GM19035 (cell line): Measurements from ENCODE around the gene FRMD3.
"Not testable (repeated sequence)": the region's sequence is repeated elsewhere in the genome, so short reads cannot be mapped to it uniquely, and the experiment has no call there.

Source experiments
- ATAC-seq: cut with Tn5 transposase; IDR thresholded peaks from one replicate; pipeline ENCODE4 v1.9.1; 2021; ENCODE audit not compliant: unreplicated experiment

The FRMD3 gene

DNA sequence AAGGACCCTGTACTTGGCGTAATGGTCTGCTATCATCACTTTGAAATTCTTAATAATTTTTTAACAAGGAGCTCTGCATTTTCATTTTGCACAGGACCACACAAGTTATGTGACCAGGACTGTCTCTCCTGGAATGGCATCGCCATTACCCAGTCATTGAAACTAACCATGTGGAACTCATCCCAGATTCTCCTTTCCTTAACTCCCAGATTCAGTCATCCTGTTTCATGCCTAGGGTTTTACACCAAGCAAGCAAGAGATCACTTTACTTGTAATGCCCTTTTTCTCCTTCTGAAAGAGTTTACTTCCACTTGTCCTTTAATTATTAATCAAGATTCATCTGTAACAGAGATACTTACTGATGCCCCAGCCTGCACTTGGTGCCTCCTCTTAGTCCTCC, 12.0 kb downstream of the FRMD3 start:
- ATAC-seq: no peak

GRCh38 chr9:83523684-83524083, 14.5 kb downstream of the FRMD3 start:
- no peak for ATAC-seq

- ATAC-seq: no peak
These were observed 16.8 kb downstream of the FRMD3 start for GRCh38 chr9:83521411-83521810.

DNA sequence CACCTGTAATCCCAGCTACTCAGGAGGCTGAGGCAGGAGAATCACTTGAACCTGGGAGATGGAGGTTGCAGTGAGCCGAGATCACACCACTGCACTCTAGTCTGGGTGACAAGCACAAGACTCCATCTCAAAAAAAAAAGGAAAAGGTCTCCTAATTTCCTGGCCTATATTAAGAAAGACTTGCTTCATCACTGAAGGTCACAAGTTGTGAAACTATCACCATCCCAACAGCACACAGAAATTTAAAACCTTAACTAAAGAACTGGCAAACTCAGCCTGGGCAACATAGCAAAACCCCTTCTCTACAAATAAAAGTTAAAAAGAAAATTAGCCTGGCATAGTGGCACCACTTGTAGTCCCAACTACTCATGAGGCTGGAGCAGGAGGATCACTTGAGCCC, 17.2 kb downstream of the FRMD3 start:
- no peak for ATAC-seq

DNA sequence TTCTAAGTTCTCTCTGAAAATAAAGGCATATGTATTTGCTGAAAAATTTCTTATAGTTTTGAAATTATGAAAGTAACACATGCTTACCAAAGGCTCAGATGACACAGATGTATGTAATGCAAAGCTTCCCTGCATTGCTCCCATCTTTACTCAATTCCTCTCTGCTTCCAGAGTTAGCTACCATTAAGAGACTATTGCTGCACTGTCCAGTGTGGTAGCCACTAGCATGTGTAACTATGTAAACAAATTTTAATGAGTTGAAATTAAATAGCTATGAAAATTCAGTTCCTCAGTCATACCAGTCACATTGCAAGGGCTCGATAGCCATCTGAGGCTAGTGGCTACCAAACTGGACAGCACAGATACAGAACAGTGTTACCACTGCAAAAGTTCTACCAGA, 17.9 kb downstream of the FRMD3 start:
- no peak for ATAC-seq

- ATAC-seq: not testable (repeated sequence)
These were observed 20.2 kb downstream of the FRMD3 start for GRCh38 chr9:83517980-83518379.

DNA sequence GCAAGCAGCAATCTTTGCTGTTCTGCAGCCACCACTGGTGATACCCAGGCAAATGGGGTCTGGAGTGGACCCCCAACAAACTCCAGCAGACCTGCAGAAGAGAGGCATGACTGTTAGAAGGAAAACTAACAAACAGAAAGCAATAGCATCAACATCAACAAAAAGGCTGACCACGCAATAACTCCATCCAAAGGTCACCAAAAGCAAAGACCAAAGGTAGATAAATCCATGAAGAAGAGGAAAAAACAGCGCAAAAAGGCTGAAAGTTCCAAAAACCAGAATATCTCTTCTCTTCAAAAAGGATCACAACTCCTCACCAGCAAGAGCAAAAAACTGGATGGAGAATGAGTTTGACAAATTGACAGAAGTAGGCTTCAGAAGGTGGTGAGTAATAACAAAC, 23.4 kb downstream of the FRMD3 start:
- ATAC-seq: no peak

- ATAC-seq: no peak
These were observed 25.6 kb downstream of the FRMD3 start for GRCh38 chr9:83512621-83513020.

GRCh38 chr9:83511051-83511450, 27.1 kb downstream of the FRMD3 start:
- peak; percentile 95 for ATAC-seq

DNA sequence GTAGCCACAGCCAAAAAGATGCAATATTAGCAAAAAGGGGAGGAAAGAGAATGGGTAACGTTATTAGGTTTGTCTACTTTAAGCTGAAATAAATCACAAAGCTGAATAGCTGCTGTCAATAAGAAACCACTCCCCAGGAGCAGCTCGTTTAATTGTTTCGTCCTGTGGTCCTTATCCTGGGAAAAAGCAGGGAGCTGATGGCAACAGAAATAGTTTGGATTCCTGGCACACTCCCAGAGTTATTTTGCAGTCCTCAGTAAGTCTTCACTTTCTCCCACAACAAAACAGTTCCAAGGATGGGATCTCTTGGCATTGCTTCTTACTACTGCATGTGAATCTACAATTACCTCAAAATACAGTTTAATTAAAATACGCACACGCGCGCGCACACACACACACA, 28.8 kb downstream of the FRMD3 start:
- ATAC-seq: no peak

GRCh38 chr9:83508067-83508466, 30.1 kb downstream of the FRMD3 start:
- no peak for ATAC-seq

DNA sequence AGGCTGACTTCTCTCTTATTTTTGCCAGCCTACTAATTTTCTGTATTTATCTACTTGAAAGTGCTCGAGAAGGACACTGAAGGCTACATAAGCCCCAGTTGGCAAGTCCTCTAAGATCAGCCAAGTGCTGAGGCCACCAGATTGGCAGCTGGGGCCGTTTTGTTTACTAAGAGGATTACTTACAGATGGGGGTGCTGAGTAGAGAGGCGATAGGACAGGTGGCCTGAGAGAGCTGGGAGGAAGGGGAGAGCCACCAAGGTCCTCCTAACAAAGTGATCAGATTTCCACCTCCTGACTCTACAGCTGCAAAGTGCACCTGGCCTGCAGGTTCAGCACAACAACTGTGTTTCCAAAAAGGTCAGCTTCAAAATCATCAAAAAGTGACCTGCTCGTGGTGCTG, 32.9 kb downstream of the FRMD3 start:
- ATAC-seq: no peak

DNA sequence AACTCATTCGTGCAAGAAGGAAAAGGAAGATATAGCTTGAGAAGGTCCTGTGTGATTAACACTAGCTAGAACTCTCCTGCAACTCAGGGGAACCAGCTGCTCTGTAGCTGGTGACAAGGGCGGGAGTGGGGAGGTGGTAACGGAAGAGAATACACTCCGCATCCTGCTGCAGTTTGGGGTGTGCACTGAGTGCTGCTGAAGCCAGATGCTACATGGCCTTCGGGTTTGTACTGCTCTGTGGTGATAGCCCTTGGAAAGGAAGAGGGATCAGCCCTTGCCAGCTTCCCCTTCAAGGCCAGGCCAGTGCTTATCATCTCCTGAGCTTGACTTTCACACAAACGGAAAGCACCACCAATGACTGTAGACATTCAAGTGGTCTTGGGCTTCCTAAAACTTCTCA, 34.3 kb downstream of the FRMD3 start:
- no peak for ATAC-seq

DNA sequence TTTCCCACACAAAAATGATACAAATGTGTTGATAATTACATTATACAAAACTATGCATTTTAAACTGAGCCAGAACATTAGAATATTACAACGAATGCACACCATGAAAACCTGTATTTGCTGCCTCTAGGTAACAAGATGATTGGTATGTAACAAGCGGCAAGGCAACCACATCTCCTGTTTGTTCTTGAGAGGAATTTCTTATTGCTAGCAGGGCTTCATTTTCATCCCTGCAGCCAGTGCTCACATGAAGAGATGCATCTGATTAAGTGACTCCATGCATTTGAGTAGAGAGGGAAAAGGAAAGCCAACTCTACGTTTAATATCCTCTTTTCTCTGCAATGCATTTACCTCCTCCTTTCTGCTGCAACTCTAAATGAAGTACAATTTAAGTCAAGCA, 36.6 kb downstream of the FRMD3 start:
- ATAC-seq: no peak

- ATAC-seq: no peak
These were observed 40.8 kb downstream of the FRMD3 start for GRCh38 chr9:83497441-83497840.

DNA sequence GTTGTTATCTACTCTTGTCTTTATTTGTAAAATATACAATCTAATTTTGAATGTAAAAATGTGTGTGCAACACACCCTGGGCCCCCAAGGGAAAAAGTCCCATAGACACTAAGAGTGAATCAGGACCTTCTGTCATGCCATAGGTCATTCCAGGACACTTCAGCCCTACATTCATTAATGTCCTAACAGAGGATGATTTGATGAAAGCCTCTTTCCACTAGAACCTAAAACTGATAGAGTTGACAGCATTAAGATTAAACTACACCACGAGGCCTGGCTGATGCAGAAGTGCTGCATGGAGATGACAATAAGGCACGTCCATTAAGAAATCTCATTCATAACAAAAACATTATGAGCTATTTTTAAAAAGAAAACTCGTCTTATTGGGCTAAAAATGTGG, 46.2 kb downstream of the FRMD3 start:
- no peak for ATAC-seq

DNA sequence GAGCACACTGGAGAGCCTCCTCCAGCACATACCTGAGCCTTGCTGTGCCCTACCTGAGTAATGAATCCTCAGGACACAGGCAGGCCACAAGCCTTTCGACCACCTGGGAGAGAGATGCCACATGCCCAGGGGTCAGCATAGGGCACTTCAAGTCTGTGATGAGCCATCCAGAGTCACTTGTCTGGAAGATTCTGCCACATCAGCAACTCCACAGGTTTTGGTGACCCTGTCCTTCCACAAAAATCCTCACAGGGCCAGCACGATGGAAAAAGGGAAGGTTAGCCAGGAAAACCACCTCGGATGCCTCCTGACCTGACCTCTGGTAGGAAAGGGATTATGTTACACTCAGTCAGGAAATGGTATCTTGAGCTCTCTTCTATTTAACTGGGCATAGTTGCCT, 46.8 kb downstream of the FRMD3 start:
- ATAC-seq: no peak

- no peak for ATAC-seq
These were observed 48.2 kb downstream of the FRMD3 start for GRCh38 chr9:83489961-83490360.

GRCh38 chr9:83484990-83485389, 53.2 kb downstream of the FRMD3 start:
- ATAC-seq: no peak

GRCh38 chr9:83483223-83483622, 55.0 kb downstream of the FRMD3 start:
- ATAC-seq: no peak

- ATAC-seq: no peak
These were observed 58.4 kb downstream of the FRMD3 start for GRCh38 chr9:83479765-83480164.

DNA sequence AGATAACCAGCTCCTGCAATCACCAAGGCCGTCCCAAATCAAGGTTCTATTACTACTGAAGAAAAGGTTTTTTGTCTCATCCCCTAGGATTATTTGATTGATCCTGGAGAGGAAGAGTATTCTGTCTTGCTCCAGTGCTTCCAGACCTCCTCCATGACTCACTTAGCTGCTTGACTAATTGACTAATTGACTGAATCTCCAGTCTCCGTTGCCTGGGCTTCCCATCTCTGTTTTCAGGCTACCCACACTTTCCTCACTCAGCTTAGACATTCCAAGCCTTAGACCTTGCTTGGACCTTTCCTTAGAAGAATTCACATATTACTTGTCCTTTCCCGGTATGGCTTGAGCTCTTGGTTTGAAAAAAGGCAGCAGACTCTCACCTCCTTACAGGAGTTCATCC, 60.6 kb downstream of the FRMD3 start:
- ATAC-seq: no peak

DNA sequence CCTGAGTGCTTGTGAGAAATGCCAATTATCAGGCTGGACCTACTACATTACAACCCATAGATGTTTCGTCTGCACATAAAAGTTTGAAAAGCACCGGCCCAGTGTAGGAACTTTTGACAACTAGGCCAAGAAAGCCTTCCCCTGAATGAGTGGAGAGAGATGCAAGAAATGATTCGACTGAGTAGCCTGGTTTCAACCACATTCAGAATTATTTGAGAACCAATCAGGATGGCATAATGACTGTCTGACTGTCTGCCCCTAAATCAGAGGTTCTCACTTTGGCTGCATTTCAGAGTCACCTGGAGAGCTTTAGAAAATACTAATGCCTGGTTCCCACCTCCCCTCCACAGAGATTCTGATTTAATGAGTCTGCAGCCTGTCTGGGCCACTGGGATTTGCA, 61.1 kb downstream of the FRMD3 start:
- ATAC-seq: no peak

GRCh38 chr9:83476513-83476912, 61.7 kb downstream of the FRMD3 start:
- no peak for ATAC-seq
